ENCODE measurements around the gene MACROD2. TPM values are rescaled to one million over a fixed set of nuclear protein-coding genes. Genes with fewer than 3 reads are reported as not detected.

The MACROD2 gene
- total RNA-seq, 2 donors from 2014 or later, result 8.3 to 21.8 TPM

DNA sequence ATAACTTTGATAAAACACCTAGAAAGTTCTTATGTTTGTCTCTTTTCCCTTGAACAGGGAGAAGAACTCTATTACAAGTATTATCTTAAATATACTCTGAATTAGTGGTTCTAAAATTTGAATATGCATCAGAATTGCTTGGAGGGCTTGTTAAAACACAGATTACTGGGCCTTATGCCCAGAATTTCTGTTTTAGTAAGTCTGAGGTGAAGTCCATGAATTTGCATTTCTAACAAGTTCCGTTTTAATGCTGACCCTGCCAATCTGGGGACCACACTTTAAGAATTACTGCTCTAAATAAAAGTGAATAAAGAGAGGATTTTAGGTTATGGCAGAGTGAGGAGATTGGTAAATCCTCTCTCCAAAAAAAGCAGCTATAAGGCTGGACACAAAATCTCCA lies 510.2 kb downstream of the MACROD2 start:
- ATAC-seq (no peak), DNase-seq (no peak)
- Histone ChIP-seq H3K9me3 (no peaks in the 10 kb centered on the region), H3K4me1 (no peaks in the 10 kb centered on the region), H3K27me3 (no peaks in the 10 kb centered on the region), H3K36me3 (replicated peaks in 1 of 2; ENCODE audit: insufficient read depth in 1 of 2, low read depth in 2 of 2) (no peaks in the 10 kb centered on the region), H3K4me3 (no peak overlapping the region), H3K27ac (no peak overlapping the region)
- WGBS, 2 donors, result 91 to 92% methylated on average over 1 of the region's 1 CpG
- intact Hi-C loops (cut with DNase I), result no loop called here
- no peak for TF ChIP-seq POLR2A (IDR thresholded peaks at IDR 0.05)
- TF ChIP-seq, protein P1, sequence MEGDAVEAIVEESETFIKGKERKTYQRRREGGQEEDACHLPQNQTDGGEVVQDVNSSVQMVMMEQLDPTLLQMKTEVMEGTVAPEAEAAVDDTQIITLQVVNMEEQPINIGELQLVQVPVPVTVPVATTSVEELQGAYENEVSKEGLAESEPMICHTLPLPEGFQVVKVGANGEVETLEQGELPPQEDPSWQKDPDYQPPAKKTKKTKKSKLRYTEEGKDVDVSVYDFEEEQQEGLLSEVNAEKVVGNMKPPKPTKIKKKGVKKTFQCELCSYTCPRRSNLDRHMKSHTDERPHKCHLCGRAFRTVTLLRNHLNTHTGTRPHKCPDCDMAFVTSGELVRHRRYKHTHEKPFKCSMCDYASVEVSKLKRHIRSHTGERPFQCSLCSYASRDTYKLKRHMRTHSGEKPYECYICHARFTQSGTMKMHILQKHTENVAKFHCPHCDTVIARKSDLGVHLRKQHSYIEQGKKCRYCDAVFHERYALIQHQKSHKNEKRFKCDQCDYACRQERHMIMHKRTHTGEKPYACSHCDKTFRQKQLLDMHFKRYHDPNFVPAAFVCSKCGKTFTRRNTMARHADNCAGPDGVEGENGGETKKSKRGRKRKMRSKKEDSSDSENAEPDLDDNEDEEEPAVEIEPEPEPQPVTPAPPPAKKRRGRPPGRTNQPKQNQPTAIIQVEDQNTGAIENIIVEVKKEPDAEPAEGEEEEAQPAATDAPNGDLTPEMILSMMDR (IDR thresholded peaks at IDR 0.05), result no peak

DNA sequence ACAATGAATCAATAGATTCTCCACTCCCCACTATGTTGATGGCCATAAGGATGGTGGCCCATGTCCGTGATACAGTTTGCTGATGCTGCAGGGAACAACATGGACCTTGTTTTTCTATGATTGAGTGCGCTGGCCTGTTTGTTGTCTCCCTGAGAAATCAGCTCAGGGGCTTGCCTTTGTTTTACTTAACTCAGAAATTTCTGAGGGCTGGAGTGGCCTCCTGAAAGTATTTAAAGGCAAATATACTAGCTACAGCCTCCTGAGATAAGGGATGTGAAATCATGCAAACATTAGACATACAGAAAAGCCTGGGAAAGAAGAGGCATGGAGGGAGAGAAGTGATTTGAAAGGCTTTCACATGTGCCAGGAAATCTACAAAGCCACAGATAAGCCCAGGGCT lies 512.4 kb downstream of the MACROD2 start:
- WGBS, 2 donors, result 84% methylated on average over 2 of the region's 2 CpGs
- Histone ChIP-seq H3K27me3 (no peaks in the 10 kb centered on the region), H3K27ac (no peak overlapping the region), H3K4me1 (no peaks in the 10 kb centered on the region), H3K36me3 (replicated peaks in 1 of 2; ENCODE audit: insufficient read depth in 1 of 2, low read depth in 2 of 2) (no peaks in the 10 kb centered on the region), H3K4me3 (no peak overlapping the region), H3K9me3 (no peaks in the 10 kb centered on the region)
- TF ChIP-seq, protein P1 (IDR thresholded peaks at IDR 0.05), result no peak
- no peak for TF ChIP-seq POLR2A (IDR thresholded peaks at IDR 0.05)
- intact Hi-C loops (cut with DNase I), result no loop called here
- ATAC-seq (no peak), DNase-seq (no peak)

DNA sequence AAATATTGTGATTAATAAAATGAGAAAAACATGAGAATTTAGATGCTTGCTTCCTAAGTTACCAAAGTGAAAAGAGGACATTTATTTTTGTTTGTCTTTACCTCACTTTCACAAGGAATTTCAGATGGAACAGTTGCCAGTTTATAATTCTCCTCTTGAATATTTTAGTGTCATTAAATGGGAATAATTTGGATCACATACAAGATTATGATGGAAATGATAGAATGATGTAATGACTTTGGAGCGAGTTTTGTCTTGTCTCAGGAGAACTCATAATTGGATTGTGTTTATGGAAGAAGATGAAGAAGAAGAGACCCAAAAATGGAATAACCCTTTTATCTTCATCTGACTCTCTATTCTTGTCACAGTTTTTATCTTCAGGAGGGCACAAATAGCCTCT lies 515.0 kb downstream of the MACROD2 start:
- Histone ChIP-seq H3K9me3 (no peaks in the 10 kb centered on the region), H3K4me1 (no peaks in the 10 kb centered on the region), H3K27ac (no peak overlapping the region), H3K4me3 (no peak overlapping the region), H3K36me3 (replicated peaks in 1 of 2; ENCODE audit: insufficient read depth in 1 of 2, low read depth in 2 of 2) (no peaks in the 10 kb centered on the region), H3K27me3 (no peaks in the 10 kb centered on the region)
- intact Hi-C loops (cut with DNase I), result no loop called here
- no peak for DNase-seq
- ATAC-seq, result no peak
- TF ChIP-seq, protein P1 (IDR thresholded peaks at IDR 0.05), result no peak
- no peak for TF ChIP-seq POLR2A (IDR thresholded peaks at IDR 0.05)
- WGBS, 2 donors, result 79 to 84% methylated on average over 1 of the region's 1 CpG

DNA sequence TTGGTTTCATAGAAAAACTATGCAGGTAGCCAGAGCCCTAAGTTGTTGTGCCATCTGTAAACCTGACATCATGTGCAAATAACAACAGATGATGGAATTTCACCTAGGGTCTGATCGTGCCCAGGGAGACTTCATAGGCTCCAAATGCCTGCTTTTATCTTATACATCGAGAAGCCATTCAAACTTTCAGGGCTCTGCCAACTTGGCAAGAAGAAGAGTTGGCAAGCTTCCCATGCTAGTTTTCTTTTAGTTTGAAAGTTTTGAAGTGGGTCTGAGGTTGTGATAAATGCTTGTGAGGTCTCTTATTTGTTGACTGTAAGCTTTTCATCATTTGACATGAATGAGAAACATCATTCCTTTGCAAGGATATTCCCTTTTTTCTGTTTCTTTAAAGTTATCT lies 517.5 kb downstream of the MACROD2 start:
- intact Hi-C loops (cut with DNase I), result no loop called here
- H3K36me3 ChIP-seq (replicated peaks in 1 of 2; ENCODE audit: insufficient read depth in 1 of 2, low read depth in 2 of 2), result no peaks in the 10 kb centered on the region
- H3K4me3 ChIP-seq, result no peak overlapping the region
- no peaks in the 10 kb centered on the region for H3K9me3 ChIP-seq
- no peak overlapping the region for H3K27ac ChIP-seq
- ATAC-seq (no peak), DNase-seq (no peak)
- no peaks in the 10 kb centered on the region for H3K27me3 ChIP-seq
- H3K4me1 ChIP-seq, result no peaks in the 10 kb centered on the region
- 2 to 3% methylated on average over 2 of the region's 2 CpGs for WGBS, 2 donors
- TF ChIP-seq, protein P1 (IDR thresholded peaks at IDR 0.05), result no peak
- no peak for TF ChIP-seq POLR2A (IDR thresholded peaks at IDR 0.05)

DNA sequence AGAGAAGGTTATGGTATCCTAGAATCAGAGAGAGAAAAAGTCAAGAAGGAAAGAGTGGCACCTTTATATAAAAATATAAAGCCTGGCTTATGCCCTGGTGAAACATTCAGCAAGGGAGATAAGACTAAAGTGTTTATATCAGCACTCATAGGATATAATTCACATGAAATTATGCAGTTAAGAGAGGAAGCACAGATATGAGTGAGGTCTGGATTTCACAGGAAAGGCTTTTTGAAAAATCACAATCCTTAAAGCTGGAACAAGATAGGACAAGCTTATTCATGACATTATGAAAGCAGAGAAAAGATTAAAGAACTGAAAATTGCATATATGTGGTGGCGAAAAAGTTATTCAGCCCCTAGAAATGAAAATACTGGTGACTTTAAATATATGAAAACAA lies 523.3 kb downstream of the MACROD2 start:
- no peaks in the 10 kb centered on the region for H3K36me3 ChIP-seq (replicated peaks in 1 of 2; ENCODE audit: insufficient read depth in 1 of 2, low read depth in 2 of 2)
- 83 to 94% methylated on average over 1 of the region's 1 CpG for WGBS, 2 donors
- H3K27ac ChIP-seq, result no peak overlapping the region
- H3K4me3 ChIP-seq, result no peak overlapping the region
- intact Hi-C loops (cut with DNase I), result no loop called here
- no peaks in the 10 kb centered on the region for H3K9me3 ChIP-seq
- no peaks in the 10 kb centered on the region for H3K4me1 ChIP-seq
- no peak for DNase-seq
- H3K27me3 ChIP-seq, result no peaks in the 10 kb centered on the region
- TF ChIP-seq, protein P1 (IDR thresholded peaks at IDR 0.05), result no peak
- TF ChIP-seq POLR2A (IDR thresholded peaks at IDR 0.05), result no peak
- ATAC-seq, result no peak

Measured in body of pancreas (tissue), 4 donors.